SK-N-MC (cell line): Measurements from ENCODE around the gene TRAPPC3.

Experiments used
- EZH2 ChIP-seq: fragments of 200-600 bp; sonication (generic); IDR thresholded peaks from one replicate; pipeline ENCODE4 v1.6.1; 2017; ENCODE audit warnings: antibody characterized with exemption
- FOXP2 ChIP-seq: optimal IDR thresholded peaks from 2 replicates; pipeline ENCODE3; 2011; ENCODE audit warnings: mild to moderate bottlenecking, moderate library complexity; ENCODE audit not compliant: insufficient read depth; ENCODE audit errors: extremely low read length, control extremely low read depth
- POLR2AphosphoS5 ChIP-seq: IDR thresholded peaks from 2 replicates; pipeline ENCODE4 v1.6.1; 2012; ENCODE audit warnings: mild to moderate bottlenecking, low read depth, low read length, borderline replicate concordance

DNA sequence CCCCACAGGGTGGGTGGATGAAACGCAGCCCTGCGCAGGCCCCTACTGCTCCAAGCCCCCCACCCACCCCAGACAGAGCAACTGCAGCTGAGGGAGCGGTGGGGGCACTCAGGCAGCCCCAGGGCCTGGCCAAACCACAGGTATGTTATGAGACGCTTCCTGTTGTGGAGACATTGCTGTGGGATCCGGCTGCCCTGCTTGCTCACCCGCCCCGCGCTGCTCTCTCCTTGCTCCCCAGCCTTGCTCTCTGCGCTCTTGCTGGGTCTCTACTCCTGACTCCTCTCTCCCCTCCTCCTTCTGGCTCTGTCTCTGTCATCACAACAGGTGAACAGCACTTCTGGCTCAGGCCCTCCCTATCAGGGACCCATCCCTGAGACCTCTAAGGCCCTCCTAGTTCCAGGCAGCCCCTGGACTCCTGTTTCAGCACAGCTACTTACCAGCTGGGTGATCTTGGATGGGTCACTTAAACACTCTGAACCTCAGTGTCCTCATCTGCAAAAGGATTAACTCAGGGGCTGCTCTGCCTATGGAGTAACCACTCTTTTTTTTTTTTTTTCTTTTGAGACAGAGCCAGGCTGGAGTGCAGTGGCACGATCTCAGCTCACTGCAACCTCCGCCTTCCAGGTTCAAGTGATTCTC, 40.1 kb downstream of the TRAPPC3 start:
- TF ChIP-seq EZH2 (no peak), POLR2AphosphoS5 (no peak), FOXP2 (no peak)
